DMS 273 (cell line): ENCODE measurements around the gene PCED1B.

Experiments used
- DNase-seq: peaks from one replicate; lab custom pipeline; 2025; ENCODE audit not compliant: unreplicated experiment; lab: John Stamatoyannopoulos, UW

PCED1B gene

GRCh38 chr12:47225356-47225755 is 145.9 kb downstream of the PCED1B start:
- DNase-seq: no peak

GRCh38 chr12:47226199-47226598 is 146.8 kb downstream of the PCED1B start:
- no peak for DNase-seq

GRCh38 chr12:47228802-47229201 is 149.4 kb downstream of the PCED1B start:
- DNase-seq: no peak

GRCh38 chr12:47231456-47231855 is 152.0 kb downstream of the PCED1B start:
- no peak for DNase-seq

- DNase-seq: peak; percentile 30
These were observed 155.2 kb downstream of the PCED1B start for GRCh38 chr12:47234576-47235141.

- no peak for DNase-seq
These were observed 156.0 kb downstream of the PCED1B start for GRCh38 chr12:47235258-47236040.

GRCh38 chr12:47236109-47236714 is 156.8 kb downstream of the PCED1B start:
- no peak for DNase-seq

- no peak for DNase-seq
These were observed 158.4 kb downstream of the PCED1B start for GRCh38 chr12:47237751-47238211.

- DNase-seq: no peak
These were observed 159.3 kb downstream of the PCED1B start for GRCh38 chr12:47238669-47239114.

- no peak for DNase-seq
These were observed 163.0 kb downstream of the PCED1B start for GRCh38 chr12:47242426-47242825.

GRCh38 chr12:47244835-47245234 is 165.4 kb downstream of the PCED1B start:
- no peak for DNase-seq

- DNase-seq: no peak
These were observed 166.2 kb downstream of the PCED1B start for GRCh38 chr12:47245623-47246022.

GRCh38 chr12:47247418-47247817 is 168.0 kb downstream of the PCED1B start:
- no peak for DNase-seq

GRCh38 chr12:47249082-47249481 is 169.7 kb downstream of the PCED1B start:
- peak; percentile 20 for DNase-seq

- no peak for DNase-seq
These were observed 170.4 kb downstream of the PCED1B start for GRCh38 chr12:47249719-47250357.

GRCh38 chr12:47251919-47252318 is 172.5 kb downstream of the PCED1B start:
- no peak for DNase-seq

- no peak for DNase-seq
These were observed 185.5 kb downstream of the PCED1B start for GRCh38 chr12:47264951-47265350.

GRCh38 chr12:47265391-47265790 is 186.0 kb downstream of the PCED1B start:
- no peak for DNase-seq

GRCh38 chr12:47267571-47267970 is 188.2 kb downstream of the PCED1B start:
- no peak for DNase-seq

GRCh38 chr12:47268501-47269454 is 189.4 kb downstream of the PCED1B start:
- DNase-seq: no peak
